Epithelial cell of esophagus (primary cell): ENCODE data around the gene DYNC1I1.

Source experiments
- DNase-seq: peaks from one replicate; pipeline ENCODE4 v3.0.0; 2010; ENCODE audit warnings: low read depth
- H3K4me3 ChIP-seq: 2 replicates; pipeline ENCODE4 v1.5.1; 2011; ENCODE audit warnings: mild to moderate bottlenecking, low read length, control low read depth
- CTCF ChIP-seq: IDR thresholded peaks from 2 replicates; pipeline ENCODE4 v1.5.1; 2011; ENCODE audit warnings: low read depth, mild to moderate bottlenecking, low read length, control low read depth, inconsistent platforms; ENCODE audit not compliant: insufficient read depth; ENCODE audit errors: missing control alignments

Gene DYNC1I1

GRCh38 chr7:95772298-95772770 lies at the start of gene DYNC1I1:
DYNC1I1 (plus strand) TSS chr7:95772554; CDS start chr7:95804730, 32,176 bp downstream.
- no peak for TF ChIP-seq CTCF
- DNase-seq = peak; percentile 75
- H3K4me3 ChIP-seq = peak within 1 kb of the TSS; percentile 38

- peak; percentile 68 for TF ChIP-seq CTCF
- peak; percentile 72 for DNase-seq
- no peak overlapping the region for H3K4me3 ChIP-seq
Observed at GRCh38 chr7:95723583-95724180, 48.7 kb upstream of the DYNC1I1 start.

GRCh38 chr7:95725205-95725604 lies 47.1 kb upstream of the DYNC1I1 start:
- DNase-seq = no peak
- TF ChIP-seq CTCF = peak; percentile 12
- no peak overlapping the region for H3K4me3 ChIP-seq

GRCh38 chr7:95730493-95731280 lies 41.7 kb upstream of the DYNC1I1 start:
- no peak for DNase-seq
- TF ChIP-seq CTCF = no peak
- no peak overlapping the region for H3K4me3 ChIP-seq

GRCh38 chr7:95736635-95737034 lies 35.7 kb upstream of the DYNC1I1 start:
- TF ChIP-seq CTCF = no peak
- no peak for DNase-seq

GRCh38 chr7:95737828-95738505 lies 34.4 kb upstream of the DYNC1I1 start:
- no peak for TF ChIP-seq CTCF
- H3K4me3 ChIP-seq = no peak overlapping the region
- DNase-seq = peak; percentile 7

More at GRCh38 chr7:95736635-95737034, 35.7 kb upstream of the DYNC1I1 start:
- H3K4me3 ChIP-seq = no peak overlapping the region
